ENCODE measurements around the gene VASH1. TPM values are rescaled to one million over a fixed set of nuclear protein-coding genes. Genes with fewer than 3 reads are reported as not detected.
A peak's percentile ranks its signal among the peaks of the same experiment; 100 is the strongest.

Gene VASH1
- total RNA-seq, 1 donor from 2014 or later, result not detected

GRCh38 chr14:76759589-76759988 lies 1.7 kb upstream of the VASH1 start:
- Histone ChIP-seq H3K4me3 (ENCODE audit: low read depth, low read length) (no peak overlapping the region), H3K36me3 (ENCODE audit: control insufficient read depth, insufficient read depth, low read length) (no peaks in the 10 kb centered on the region), H3K27me3 (ENCODE audit: control insufficient read depth, insufficient read depth, low read length) (peaks cover 9% of the 10 kb centered on the region)
- FAIRE-seq (no peak), DNase-seq (ENCODE audit: low read depth) (no peak)
- TF ChIP-seq, protein P1, sequence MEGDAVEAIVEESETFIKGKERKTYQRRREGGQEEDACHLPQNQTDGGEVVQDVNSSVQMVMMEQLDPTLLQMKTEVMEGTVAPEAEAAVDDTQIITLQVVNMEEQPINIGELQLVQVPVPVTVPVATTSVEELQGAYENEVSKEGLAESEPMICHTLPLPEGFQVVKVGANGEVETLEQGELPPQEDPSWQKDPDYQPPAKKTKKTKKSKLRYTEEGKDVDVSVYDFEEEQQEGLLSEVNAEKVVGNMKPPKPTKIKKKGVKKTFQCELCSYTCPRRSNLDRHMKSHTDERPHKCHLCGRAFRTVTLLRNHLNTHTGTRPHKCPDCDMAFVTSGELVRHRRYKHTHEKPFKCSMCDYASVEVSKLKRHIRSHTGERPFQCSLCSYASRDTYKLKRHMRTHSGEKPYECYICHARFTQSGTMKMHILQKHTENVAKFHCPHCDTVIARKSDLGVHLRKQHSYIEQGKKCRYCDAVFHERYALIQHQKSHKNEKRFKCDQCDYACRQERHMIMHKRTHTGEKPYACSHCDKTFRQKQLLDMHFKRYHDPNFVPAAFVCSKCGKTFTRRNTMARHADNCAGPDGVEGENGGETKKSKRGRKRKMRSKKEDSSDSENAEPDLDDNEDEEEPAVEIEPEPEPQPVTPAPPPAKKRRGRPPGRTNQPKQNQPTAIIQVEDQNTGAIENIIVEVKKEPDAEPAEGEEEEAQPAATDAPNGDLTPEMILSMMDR (IDR thresholded peaks at IDR 0.05; ENCODE audit: insufficient read depth, low read length, severe bottlenecking), result no peak

DNA sequence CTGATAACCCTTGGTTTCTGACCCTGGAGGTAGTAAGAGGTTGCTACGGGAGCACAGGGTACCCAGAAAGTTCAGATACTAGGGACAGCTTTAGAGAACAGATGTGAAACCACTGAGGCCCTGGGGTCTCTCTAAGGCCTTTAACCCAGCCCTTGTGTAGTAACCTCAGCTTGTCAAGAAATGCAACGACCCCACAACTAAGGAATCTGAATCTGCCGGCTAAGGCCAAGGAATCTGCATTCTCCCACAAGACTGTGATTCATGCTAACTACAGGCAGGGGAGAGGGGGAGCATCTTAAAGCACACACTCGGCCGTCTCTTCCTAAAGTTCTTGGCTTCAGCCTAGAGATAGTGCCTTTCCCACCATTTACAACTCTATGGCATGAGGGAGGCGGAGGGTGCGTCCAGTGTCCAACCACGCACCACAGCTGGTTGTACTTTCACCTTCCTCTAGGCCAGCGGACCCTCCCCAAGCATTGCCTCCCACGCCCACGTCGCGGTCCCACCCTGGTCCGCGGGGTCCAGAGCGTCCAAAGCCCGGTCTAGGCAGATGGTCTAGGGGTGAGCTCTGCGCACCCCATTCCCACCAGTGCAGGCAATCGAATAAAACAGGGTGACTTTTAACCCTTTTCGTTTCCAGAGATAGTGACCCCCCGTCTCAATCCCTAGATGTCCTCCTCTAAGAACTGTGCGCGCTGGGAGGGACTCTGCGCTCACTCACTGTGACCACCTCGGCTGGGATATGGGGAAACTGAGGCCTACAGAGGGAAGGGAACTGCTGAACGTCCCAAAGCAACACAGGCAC lies 735 bp upstream of the VASH1 start:
- DNase-seq (ENCODE audit: low read depth), result no peak
- Histone ChIP-seq H3K27me3 (ENCODE audit: control insufficient read depth, insufficient read depth, low read length) (peaks cover 9% of the 10 kb centered on the region), H3K36me3 (ENCODE audit: control insufficient read depth, insufficient read depth, low read length) (no peaks in the 10 kb centered on the region), H3K4me3 (ENCODE audit: low read depth, low read length) (no peak overlapping the region)
- no peak for FAIRE-seq
- TF ChIP-seq, protein P1 (IDR thresholded peaks at IDR 0.05; ENCODE audit: insufficient read depth, low read length, severe bottlenecking), result no peak

- H3K27me3 ChIP-seq (ENCODE audit: control insufficient read depth, insufficient read depth, low read length), result peaks cover 9% of the 10 kb centered on the region
- H3K4me3 ChIP-seq (ENCODE audit: low read depth, low read length), result peak overlapping the region; percentile 32
- no peaks in the 10 kb centered on the region for H3K36me3 ChIP-seq (ENCODE audit: control insufficient read depth, insufficient read depth, low read length)
- TF ChIP-seq, protein P1 (IDR thresholded peaks at IDR 0.05; ENCODE audit: insufficient read depth, low read length, severe bottlenecking), result no peak
- FAIRE-seq (no peak), DNase-seq (ENCODE audit: low read depth) (no peak)
These were observed 717 bp downstream of the VASH1 start for GRCh38 chr14:76761960-76762410.

DNA sequence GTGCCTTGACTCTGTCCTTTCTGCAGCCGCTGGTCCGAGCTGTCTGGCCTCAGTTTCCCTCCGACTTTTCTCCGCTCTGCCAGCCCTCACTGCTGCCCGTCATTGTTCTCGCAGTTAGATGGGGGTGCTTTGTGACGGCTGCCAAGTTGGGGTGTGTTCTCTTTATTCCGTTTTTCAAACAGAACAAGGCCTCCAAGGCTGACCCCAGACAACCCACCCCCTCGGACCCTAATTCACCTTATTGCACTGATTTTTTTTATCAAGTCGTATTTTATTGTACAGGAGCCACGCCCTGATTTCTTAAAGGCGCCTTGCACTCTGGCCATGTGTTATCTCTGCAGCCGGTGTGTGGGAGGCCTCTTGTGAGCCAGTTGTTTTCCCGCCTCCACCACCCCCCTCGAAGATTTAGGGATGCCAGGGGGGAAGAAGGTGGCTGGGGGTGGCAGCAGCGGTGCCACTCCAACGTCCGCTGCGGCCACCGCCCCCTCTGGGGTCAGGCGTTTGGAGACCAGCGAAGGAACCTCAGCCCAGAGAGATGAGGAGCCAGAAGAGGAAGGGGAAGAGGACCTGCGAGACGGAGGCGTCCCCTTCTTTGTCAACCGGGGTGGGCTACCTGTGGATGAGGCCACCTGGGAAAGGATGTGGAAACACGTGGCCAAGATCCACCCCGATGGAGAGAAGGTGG lies 1.3 kb downstream of the VASH1 start:
- peak overlapping the region; percentile 32 for H3K4me3 ChIP-seq (ENCODE audit: low read depth, low read length)
- H3K27me3 ChIP-seq (ENCODE audit: control insufficient read depth, insufficient read depth, low read length), result peaks cover 9% of the 10 kb centered on the region
- FAIRE-seq, result no peak
- TF ChIP-seq, protein P1 (IDR thresholded peaks at IDR 0.05; ENCODE audit: insufficient read depth, low read length, severe bottlenecking), result no peak
- H3K36me3 ChIP-seq (ENCODE audit: control insufficient read depth, insufficient read depth, low read length), result no peaks in the 10 kb centered on the region
- no peak for DNase-seq (ENCODE audit: low read depth)

- H3K27me3 ChIP-seq (ENCODE audit: control insufficient read depth, insufficient read depth, low read length), result peaks cover 9% of the 10 kb centered on the region
- no peak for DNase-seq (ENCODE audit: low read depth)
- H3K4me3 ChIP-seq (ENCODE audit: low read depth, low read length), result no peak overlapping the region
- TF ChIP-seq, protein P1 (IDR thresholded peaks at IDR 0.05; ENCODE audit: insufficient read depth, low read length, severe bottlenecking), result no peak
- H3K36me3 ChIP-seq (ENCODE audit: control insufficient read depth, insufficient read depth, low read length), result no peaks in the 10 kb centered on the region
- peak; percentile 7 for FAIRE-seq
These were observed 2.1 kb downstream of the VASH1 start for GRCh38 chr14:76763096-76764041.

Data from bronchial epithelial cell (primary cell).